OCI-LY7 (cell line): Measurements from ENCODE around the gene ATAD3A.

Experiments used
- CTCF ChIP-seq: fragments of 200-600 bp; sonication (generic); conservative IDR thresholded peaks from 2 replicates; pipeline ENCODE4 v1.5.1; 2014; ENCODE audit warnings: mild to moderate bottlenecking, antibody characterized with exemption, low read length, moderate library complexity, mixed read lengths
- EZH2phosphoT487 ChIP-seq: fragments of 200-600 bp; sonication (generic); IDR thresholded peaks from 2 replicates; pipeline ENCODE4 v1.6.1; 2018; ENCODE audit warnings: low read depth, borderline replicate concordance, mild to moderate bottlenecking, mixed run types, antibody characterized with exemption, low read length, moderate library complexity, mixed read lengths

GRCh38 chr1:1573843-1574720, 62.1 kb downstream of the ATAD3A start:
- TF ChIP-seq EZH2phosphoT487 (no peak), CTCF (peak; percentile 56; the same call in 1 of the 2 replicates)
